ENCODE measurements around the gene EIF2AK2. TPM values are rescaled to one million over a fixed set of nuclear protein-coding genes. Genes with fewer than 3 reads are reported as not detected.

Gene EIF2AK2
- total RNA-seq, 1 donor: 42.3 TPM

GRCh38 chr2:37090019-37090477, 66.7 kb downstream of the EIF2AK2 start:
- Histone ChIP-seq H3K4me2 (ENCODE audit: insufficient read depth, low read length) (no peak overlapping the region), H3K79me2 (ENCODE audit: insufficient read depth, low read length) (peaks cover 11% of the 10 kb centered on the region), H3K4me3 (ENCODE audit: insufficient read depth, low read length) (no peak overlapping the region), H4K20me1 (ENCODE audit: insufficient read depth, low read length) (no peaks in the 10 kb centered on the region), H3K36me3 (ENCODE audit: insufficient read depth, low read length) (peaks cover 32% of the 10 kb centered on the region), H3K9me3 (ENCODE audit: low read depth, low read length) (no peaks in the 10 kb centered on the region), H3K27me3 (ENCODE audit: insufficient read depth, low read length) (no peaks in the 10 kb centered on the region), H2AFZ (ENCODE audit: low read length) (no peak overlapping the region), H3K27ac (ENCODE audit: low read depth, low read length) (no peak overlapping the region), H3K4me1 (ENCODE audit: insufficient read depth, low read length) (peaks cover 10% of the 10 kb centered on the region)
- no peak for TF ChIP-seq CTCF (IDR thresholded peaks at IDR 0.05; ENCODE audit: extremely low read depth, low read depth, low read length)
- DNase-seq (ENCODE audit: insufficient read length, low spot score, missing footprints): no peak

- peak overlapping the region; percentile 66 for H3K27ac ChIP-seq (ENCODE audit: low read depth, low read length)
- H2AFZ ChIP-seq (ENCODE audit: low read length): no peak overlapping the region
- no peaks in the 10 kb centered on the region for H3K27me3 ChIP-seq (ENCODE audit: insufficient read depth, low read length)
These were observed 71.0 kb downstream of the EIF2AK2 start for GRCh38 chr2:37085731-37086147.

GRCh38 chr2:37084797-37085196, 72.0 kb downstream of the EIF2AK2 start:
- Histone ChIP-seq H3K27ac (ENCODE audit: low read depth, low read length) (peak overlapping the region; percentile 66), H3K79me2 (ENCODE audit: insufficient read depth, low read length) (peaks cover 57% of the 10 kb centered on the region), H4K20me1 (ENCODE audit: insufficient read depth, low read length) (no peaks in the 10 kb centered on the region), H2AFZ (ENCODE audit: low read length) (peak overlapping the region; percentile 92), H3K4me3 (ENCODE audit: insufficient read depth, low read length) (peak overlapping the region; percentile 89), H3K36me3 (ENCODE audit: insufficient read depth, low read length) (peaks cover 19% of the 10 kb centered on the region), H3K27me3 (ENCODE audit: insufficient read depth, low read length) (no peaks in the 10 kb centered on the region), H3K9me3 (ENCODE audit: low read depth, low read length) (no peaks in the 10 kb centered on the region), H3K4me1 (ENCODE audit: insufficient read depth, low read length) (peaks cover 19% of the 10 kb centered on the region), H3K4me2 (ENCODE audit: insufficient read depth, low read length) (peak overlapping the region; percentile 99)
- DNase-seq (ENCODE audit: insufficient read length, low spot score, missing footprints): no peak
- no peak for TF ChIP-seq CTCF (IDR thresholded peaks at IDR 0.05; ENCODE audit: extremely low read depth, low read depth, low read length)

More at GRCh38 chr2:37085731-37086147, 71.0 kb downstream of the EIF2AK2 start:
- Histone ChIP-seq H3K4me1 (ENCODE audit: insufficient read depth, low read length) (peaks cover 19% of the 10 kb centered on the region), H3K79me2 (ENCODE audit: insufficient read depth, low read length) (peaks cover 48% of the 10 kb centered on the region), H3K4me2 (ENCODE audit: insufficient read depth, low read length) (peak overlapping the region; percentile 99), H3K36me3 (ENCODE audit: insufficient read depth, low read length) (peaks cover 24% of the 10 kb centered on the region), H4K20me1 (ENCODE audit: insufficient read depth, low read length) (no peaks in the 10 kb centered on the region), H3K4me3 (ENCODE audit: insufficient read depth, low read length) (no peak overlapping the region), H3K9me3 (ENCODE audit: low read depth, low read length) (no peaks in the 10 kb centered on the region)
- no peak for TF ChIP-seq CTCF (IDR thresholded peaks at IDR 0.05; ENCODE audit: extremely low read depth, low read depth, low read length)
- peak; percentile 66 for DNase-seq (ENCODE audit: insufficient read length, low spot score, missing footprints)

- peak within 1 kb of the TSS; percentile 99 for H3K4me2 ChIP-seq (ENCODE audit: insufficient read depth, low read length)
- no peak for TF ChIP-seq CTCF (IDR thresholded peaks at IDR 0.05; ENCODE audit: extremely low read depth, low read depth, low read length)
- H3K27ac ChIP-seq (ENCODE audit: low read depth, low read length): peak within 1 kb of the TSS; percentile 66
- H3K9me3 ChIP-seq (ENCODE audit: low read depth, low read length): no peaks in the 10 kb centered on the region
- H3K36me3 ChIP-seq (ENCODE audit: insufficient read depth, low read length): peaks cover 20% of the 10 kb centered on the region
- peak within 1 kb of the TSS; percentile 89 for H3K4me3 ChIP-seq (ENCODE audit: insufficient read depth, low read length)
- H2AFZ ChIP-seq (ENCODE audit: low read length): peak within 1 kb of the TSS; percentile 97
- H3K79me2 ChIP-seq (ENCODE audit: insufficient read depth, low read length): peaks cover 62% of the 10 kb centered on the region
- no peaks in the 10 kb centered on the region for H3K27me3 ChIP-seq (ENCODE audit: insufficient read depth, low read length)
- peaks cover 19% of the 10 kb centered on the region for H3K4me1 ChIP-seq (ENCODE audit: insufficient read depth, low read length)
- H4K20me1 ChIP-seq (ENCODE audit: insufficient read depth, low read length): no peaks in the 10 kb centered on the region
- DNase-seq (ENCODE audit: insufficient read length, low spot score, missing footprints): peak; percentile 95
These were observed 72.6 kb downstream of the EIF2AK2 start, which contains the start of the genes GPATCH11 and HEATR5B for GRCh38 chr2:37083873-37084794. Gene GPATCH11, plus strand, starts transcription at chr2:37084518. Its CDS starts 3,864 bp downstream, at chr2:37088382. Gene HEATR5B, minus strand, starts transcription at chr2:37084372. Its CDS starts 958 bp downstream, at chr2:37083414.

Data from osteoblast (primary cell).